GM12878 (cell line): ENCODE measurements around the gene KIF1C. TPM values are rescaled to one million over a fixed set of nuclear protein-coding genes. Genes with fewer than 3 reads are reported as not detected.

Experiments
- BHLHE40 ChIP-seq, 2 experiments: fragments of 450-650 bp in 1 of 2; IDR thresholded peaks; 2 replicates each; pipeline ENCODE4 v1.6.1; 2011 to 2017; ENCODE audit warnings: low read depth in 2 of 2, borderline replicate concordance in 1 of 2, improper control_type of control experiment in 1 of 2, low read length in 1 of 2, mild to moderate bottlenecking in 1 of 2
- ESRRA ChIP-seq: IDR thresholded peaks from 2 replicates; pipeline ENCODE4 v1.6.1; 2012; ENCODE audit warnings: mild to moderate bottlenecking, low read length, improper control_type of control experiment
- HDGF ChIP-seq: fragments of 450-650 bp; IDR thresholded peaks from 2 replicates; pipeline ENCODE4 v1.6.1; 2016; ENCODE audit warnings: antibody characterized with exemption
- IRF4 ChIP-seq: IDR thresholded peaks from 2 replicates; pipeline ENCODE4 v1.6.1; 2011; ENCODE audit warnings: low read depth, low read length
- SIN3A ChIP-seq: IDR thresholded peaks from 2 replicates; pipeline ENCODE4 v1.6.1; 2012; ENCODE audit warnings: low read depth, low read length, improper control_type of control experiment
- SPI1 ChIP-seq: IDR thresholded peaks from 2 replicates; pipeline ENCODE4 v1.6.1; 2011; ENCODE audit warnings: low read depth, mild to moderate bottlenecking, low read length, moderate library complexity, borderline replicate concordance; ENCODE audit not compliant: insufficient read depth
- ZBTB33 ChIP-seq: fragments of 450-650 bp; IDR thresholded peaks from 2 replicates; pipeline ENCODE4 v1.6.1; 2017; ENCODE audit warnings: mild to moderate bottlenecking
- polyA plus RNA-seq, 11 experiments: library from polyadenylated mRNA; depleted of rRNA in 4 of 11; unstranded in 6 of 11; stranded (reverse) in 5 of 11; fragments of >200 nt; fragmentation: Nextera tagmentation in 4 of 11; fragmentation: Illumina TruSeq in 1 of 11; extraction: Ambion mirVana in 4 of 11; extraction: Trizol in 1 of 11; gene quantifications; 1 replicate in 1 of 11; 2 replicates in 10 of 11; pipeline versions ENCODE4 v1.2.1 to v1.2.3, GENCODE V29; 2011 to 2016; ENCODE audit warnings: inconsistent platforms in 2 of 11, missing spikeins in 2 of 11, low read depth in 1 of 11
- total RNA-seq, 4 experiments: library from RNA; depleted of rRNA in 3 of 4; stranded (reverse); fragments of >200 nt in 3 of 4; fragmentation: Illumina TruSeq in 1 of 4; extraction: Trizol in 1 of 4; gene quantifications; 2 replicates each; pipeline versions ENCODE4 v1.2.1 to v1.2.3, GENCODE V29; 2013 to 2021

The KIF1C gene
- total and polyA plus RNA-seq, 10 of the 15 experiments (the other 5 are each of a cell fraction or from before 2014, with no cell fraction given) = 1.4 to 65.9 (median 21.1) TPM

GRCh38 chr17:4967539-4968485 lies 29.9 kb upstream of the KIF1C start, which contains the start of gene SPAG7 (continued):
- TF ChIP-seq ZBTB33 (no peak), SPI1 (no peak), IRF4 (0 out of 2 replicates have a peak, but pooled peaks have one; percentile 9), HDGF (peak; percentile 81; the same call in 1 of the 2 replicates), BHLHE40 (IDR thresholded peaks at IDR 0.05; ENCODE audit: borderline replicate concordance in 1 of 2, low read depth in 2 of 2, low read length in 1 of 2) (peak; percentile 19 to 54; a peak in 3 of 4 replicates), SIN3A (peak; percentile 89; the same call in 1 of the 2 replicates), ESRRA (no peak)
- TF ChIP-seq, all 136 proteins: peak for 61
